Measurements from ENCODE around the gene CRYGA.
A peak's percentile ranks its signal among the peaks of the same experiment; 100 is the strongest.
"Not testable (repeated sequence)": the region's sequence is repeated elsewhere in the genome, so short reads cannot be mapped to it uniquely, and the experiment has no call there.

Gene CRYGA

DNA sequence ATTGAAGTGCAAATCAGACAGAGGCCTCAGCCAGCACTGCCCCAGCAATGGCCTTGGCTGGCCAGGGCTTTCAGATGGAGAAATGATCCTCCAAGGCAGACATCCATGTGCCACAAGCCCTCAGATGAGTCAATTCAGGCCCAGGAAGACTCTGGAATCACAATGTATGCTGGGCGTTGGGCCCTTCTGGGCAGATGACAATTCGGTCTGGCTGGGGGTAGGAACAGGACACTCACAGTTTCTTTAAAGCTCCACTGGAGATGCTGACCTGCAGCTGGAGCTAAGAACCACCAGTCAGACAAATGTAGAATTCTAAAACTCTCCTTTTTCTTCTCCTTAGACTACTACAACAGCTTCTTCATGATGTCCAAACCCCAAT lies 26.7 kb downstream of the CRYGA start:
- Histone ChIP-seq H3K27me3 (ENCODE audit: insufficient read depth, low read length) (no peaks in the 10 kb centered on the region), H3K27ac (ENCODE audit: low read depth, low read length) (no peak overlapping the region), H3K4me1 (ENCODE audit: insufficient read depth, low read length) (no peaks in the 10 kb centered on the region), H3K9me3 (ENCODE audit: insufficient read depth, low read depth, low read length) (peaks cover 5% of the 10 kb centered on the region; the same call in 1 of the 2 replicates), H3K4me3 (ENCODE audit: low read length) (no peak overlapping the region), H3K36me3 (ENCODE audit: insufficient read depth, low read length) (no peaks in the 10 kb centered on the region), H3K9ac (ENCODE audit: low read depth, low read length) (no peak overlapping the region)
- 93% methylated on average over 2 of the region's 2 CpGs for WGBS

GRCh38 chr2:208135794-208136715 lies 27.3 kb downstream of the CRYGA start:
- no peak overlapping the region for H3K9ac ChIP-seq (ENCODE audit: low read depth, low read length)
- 97% methylated on average over 11 of the region's 11 CpGs for WGBS
- H3K9me3 ChIP-seq (ENCODE audit: insufficient read depth, low read depth, low read length): peaks cover 5% of the 10 kb centered on the region; the same call in 1 of the 2 replicates
- H3K4me3 ChIP-seq (ENCODE audit: low read length): no peak overlapping the region
- H3K27me3 ChIP-seq (ENCODE audit: insufficient read depth, low read length): no peaks in the 10 kb centered on the region
- no peaks in the 10 kb centered on the region for H3K36me3 ChIP-seq (ENCODE audit: insufficient read depth, low read length)
- no peaks in the 10 kb centered on the region for H3K4me1 ChIP-seq (ENCODE audit: insufficient read depth, low read length)
- no peak overlapping the region for H3K27ac ChIP-seq (ENCODE audit: low read depth, low read length)

GRCh38 chr2:208134928-208135586 lies 28.3 kb downstream of the CRYGA start:
- 59% methylated on average over 7 of the region's 8 CpGs for WGBS
- H3K27ac ChIP-seq (ENCODE audit: low read depth, low read length): no peak overlapping the region

DNA sequence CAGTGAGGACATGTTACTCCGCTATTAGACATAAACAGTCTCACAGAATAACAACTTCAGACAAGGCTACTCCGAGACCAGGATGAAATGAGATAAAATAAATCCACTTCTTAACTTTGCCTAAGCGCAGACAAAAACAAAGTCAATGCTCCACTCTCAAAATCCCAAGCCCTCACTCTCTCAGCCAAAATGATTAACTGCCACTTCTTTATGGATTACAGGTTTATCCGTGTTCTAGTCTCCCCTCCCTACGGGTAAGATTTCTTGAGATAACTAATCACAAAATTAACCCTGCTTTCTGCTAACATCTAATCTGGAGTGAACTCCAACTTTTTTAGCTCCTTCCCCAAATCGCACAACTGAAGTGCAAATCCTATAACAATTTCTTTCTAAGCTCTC lies 32.7 kb downstream of the CRYGA start:
- Histone ChIP-seq H3K27me3 (ENCODE audit: insufficient read depth, low read length) (no peaks in the 10 kb centered on the region), H3K4me3 (ENCODE audit: low read length) (no peak overlapping the region), H3K36me3 (ENCODE audit: insufficient read depth, low read length) (no peaks in the 10 kb centered on the region), H3K9me3 (ENCODE audit: insufficient read depth, low read depth, low read length) (no peaks in the 10 kb centered on the region), H3K4me1 (ENCODE audit: insufficient read depth, low read length) (0 out of 2 replicates have a peak, but pooled peaks cover 5% of the 10 kb centered on the region), H3K27ac (ENCODE audit: low read depth, low read length) (no peak overlapping the region), H3K9ac (ENCODE audit: low read depth, low read length) (no peak overlapping the region)
- WGBS: 94% methylated on average over 6 of the region's 6 CpGs

More at GRCh38 chr2:208134928-208135586, 28.3 kb downstream of the CRYGA start:
- 0 out of 2 replicates have a peak, but pooled peaks cover 2% of the 10 kb centered on the region for H3K4me1 ChIP-seq (ENCODE audit: insufficient read depth, low read length)
- H3K4me3 ChIP-seq (ENCODE audit: low read length): no peak overlapping the region
- H3K36me3 ChIP-seq (ENCODE audit: insufficient read depth, low read length): no peaks in the 10 kb centered on the region
- H3K9me3 ChIP-seq (ENCODE audit: insufficient read depth, low read depth, low read length): peaks cover 5% of the 10 kb centered on the region; the same call in 1 of the 2 replicates
- no peak overlapping the region for H3K9ac ChIP-seq (ENCODE audit: low read depth, low read length)
- no peaks in the 10 kb centered on the region for H3K27me3 ChIP-seq (ENCODE audit: insufficient read depth, low read length)

- Histone ChIP-seq H3K36me3 (ENCODE audit: insufficient read depth, low read length) (no peaks in the 10 kb centered on the region), H3K4me1 (ENCODE audit: insufficient read depth, low read length) (0 out of 2 replicates have a peak, but pooled peaks cover 5% of the 10 kb centered on the region), H3K9ac (ENCODE audit: low read depth, low read length) (no peak within 1 kb of the TSS), H3K4me3 (ENCODE audit: low read length) (no peak within 1 kb of the TSS), H3K27me3 (ENCODE audit: insufficient read depth, low read length) (no peaks in the 10 kb centered on the region), H3K27ac (ENCODE audit: low read depth, low read length) (no peak within 1 kb of the TSS), H3K9me3 (ENCODE audit: insufficient read depth, low read depth, low read length) (no peaks in the 10 kb centered on the region)
- 90% methylated on average over 19 of the region's 19 CpGs for WGBS
Measured at GRCh38 chr2:208129744-208130711, 33.4 kb downstream of the CRYGA start, which contains the start of gene CRYGC. Gene CRYGC, minus strand, starts transcription at chr2:208129828. Its CDS starts 36 bp downstream, at chr2:208129792.

GRCh38 chr2:208128136-208128535 lies 35.3 kb downstream of the CRYGA start:
- 94% methylated on average over 12 of the region's 12 CpGs for WGBS
- no peak overlapping the region for H3K4me3 ChIP-seq (ENCODE audit: low read length)
- H3K36me3 ChIP-seq (ENCODE audit: insufficient read depth, low read length): no peaks in the 10 kb centered on the region
- no peak overlapping the region for H3K9ac ChIP-seq (ENCODE audit: low read depth, low read length)
- no peaks in the 10 kb centered on the region for H3K9me3 ChIP-seq (ENCODE audit: insufficient read depth, low read depth, low read length)
- H3K4me1 ChIP-seq (ENCODE audit: insufficient read depth, low read length): 0 out of 2 replicates have a peak, but pooled peaks cover 5% of the 10 kb centered on the region
- H3K27me3 ChIP-seq (ENCODE audit: insufficient read depth, low read length): no peaks in the 10 kb centered on the region
- no peak overlapping the region for H3K27ac ChIP-seq (ENCODE audit: low read depth, low read length)

DNA sequence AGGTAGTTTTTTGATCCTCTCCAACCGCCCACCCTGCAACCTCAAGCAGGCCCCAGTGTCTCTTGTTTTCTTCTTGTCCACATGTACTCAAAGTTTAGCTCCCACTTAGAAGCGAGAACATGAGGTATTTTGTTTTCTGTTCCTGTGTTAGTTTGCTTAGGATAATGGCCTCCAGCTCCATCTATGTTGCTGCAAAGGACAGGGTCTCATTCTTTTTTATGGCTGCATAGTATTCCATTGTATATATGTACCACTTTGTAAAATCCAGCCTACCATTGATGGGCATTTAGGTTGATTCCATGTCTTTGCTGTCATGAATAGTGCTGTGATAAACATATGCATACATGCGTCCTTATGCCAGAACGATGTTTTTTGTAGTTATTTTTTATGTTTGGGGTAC lies 36.3 kb downstream of the CRYGA start:
- H3K36me3 ChIP-seq (ENCODE audit: insufficient read depth, low read length): no peaks in the 10 kb centered on the region
- H3K27ac ChIP-seq (ENCODE audit: low read depth, low read length): no peak overlapping the region
- H3K4me3 ChIP-seq (ENCODE audit: low read length): no peak overlapping the region
- no peak overlapping the region for H3K9ac ChIP-seq (ENCODE audit: low read depth, low read length)
- H3K4me1 ChIP-seq (ENCODE audit: insufficient read depth, low read length): 0 out of 2 replicates have a peak, but pooled peaks cover 5% of the 10 kb centered on the region
- WGBS: 92% methylated on average over 4 of the region's 4 CpGs
- H3K27me3 ChIP-seq (ENCODE audit: insufficient read depth, low read length): no peaks in the 10 kb centered on the region
- H3K9me3 ChIP-seq (ENCODE audit: insufficient read depth, low read depth, low read length): no peaks in the 10 kb centered on the region

DNA sequence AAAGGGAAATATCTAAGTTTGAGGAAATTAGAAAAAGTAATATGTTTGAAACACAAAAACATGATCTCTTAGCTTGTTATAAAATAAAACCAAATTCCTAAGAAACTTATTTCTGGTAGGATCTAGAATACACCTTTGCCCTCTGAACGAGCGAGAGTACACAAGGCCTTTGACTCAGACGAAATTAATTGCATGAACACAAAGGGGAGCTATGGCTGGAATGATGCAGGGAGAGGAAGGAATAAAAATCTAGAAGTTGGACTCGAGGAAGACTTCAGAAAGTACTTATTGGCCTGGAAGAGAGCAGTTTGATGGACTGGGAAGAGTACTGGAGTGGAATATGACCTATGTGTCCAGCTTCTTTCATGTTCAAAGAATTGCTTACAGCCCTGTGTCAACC lies 38.1 kb downstream of the CRYGA start:
- Histone ChIP-seq H3K9me3 (ENCODE audit: insufficient read depth, low read depth, low read length) (no peaks in the 10 kb centered on the region), H3K4me1 (ENCODE audit: insufficient read depth, low read length) (0 out of 2 replicates have a peak, but pooled peaks cover 5% of the 10 kb centered on the region), H3K36me3 (ENCODE audit: insufficient read depth, low read length) (no peaks in the 10 kb centered on the region), H3K27ac (ENCODE audit: low read depth, low read length) (no peak overlapping the region), H3K27me3 (ENCODE audit: insufficient read depth, low read length) (no peaks in the 10 kb centered on the region), H3K9ac (ENCODE audit: low read depth, low read length) (no peak overlapping the region), H3K4me3 (ENCODE audit: low read length) (no peak overlapping the region)
- WGBS: 91% methylated on average over 4 of the region's 4 CpGs

DNA sequence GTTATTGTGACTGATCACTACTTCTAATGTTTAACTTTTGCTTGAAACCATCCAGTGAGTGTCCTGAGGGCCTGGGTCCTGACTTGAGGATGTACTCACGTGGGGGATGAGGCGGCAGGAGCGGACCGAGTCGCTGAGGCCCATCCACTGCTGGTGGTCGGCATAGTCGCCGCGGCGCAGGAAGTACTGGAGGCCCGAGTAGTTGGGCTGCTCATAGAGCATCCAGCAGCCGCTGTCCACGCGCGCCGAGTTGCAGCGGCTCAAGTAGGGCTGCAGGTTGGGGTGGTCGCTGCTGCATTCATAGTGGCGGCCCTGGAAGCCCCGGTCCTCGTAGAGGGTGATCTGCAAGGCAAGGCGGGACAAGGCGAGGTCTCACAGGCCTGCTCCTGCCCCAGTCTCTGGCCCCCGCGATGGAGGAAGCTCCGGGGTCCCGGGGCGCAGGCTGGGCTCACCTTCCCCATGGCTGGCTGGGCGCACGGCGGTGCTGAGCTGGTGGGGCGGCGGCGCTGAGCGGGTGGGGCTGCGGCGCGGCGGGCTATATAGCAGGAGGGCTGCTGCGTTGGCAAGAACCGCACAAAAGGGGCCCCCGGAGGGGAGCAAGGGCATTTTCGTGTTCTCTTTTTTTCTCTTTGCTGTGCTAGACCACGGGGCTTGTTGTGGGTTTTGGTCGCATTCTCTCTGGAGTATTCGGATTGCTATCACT lies 39.2 kb downstream of the CRYGA start, which contains the start of gene CRYGD:
CRYGD (minus strand) TSS at position 512 of the 703 bp plus-strand sequence; CDS start at position 461, 51 bp downstream.
- H3K4me1 ChIP-seq (ENCODE audit: insufficient read depth, low read length); H3K9ac ChIP-seq (ENCODE audit: low read depth, low read length); H3K27ac ChIP-seq (ENCODE audit: low read depth, low read length); H3K9me3 ChIP-seq (ENCODE audit: insufficient read depth, low read depth, low read length); H3K27me3 ChIP-seq (ENCODE audit: insufficient read depth, low read length); H3K36me3 ChIP-seq (ENCODE audit: insufficient read depth, low read length): not testable (repeated sequence)
- H3K4me3 ChIP-seq (ENCODE audit: low read length): peak within 1 kb of the TSS; percentile 37
- WGBS: 95% methylated on average over 46 of the region's 46 CpGs

DNA sequence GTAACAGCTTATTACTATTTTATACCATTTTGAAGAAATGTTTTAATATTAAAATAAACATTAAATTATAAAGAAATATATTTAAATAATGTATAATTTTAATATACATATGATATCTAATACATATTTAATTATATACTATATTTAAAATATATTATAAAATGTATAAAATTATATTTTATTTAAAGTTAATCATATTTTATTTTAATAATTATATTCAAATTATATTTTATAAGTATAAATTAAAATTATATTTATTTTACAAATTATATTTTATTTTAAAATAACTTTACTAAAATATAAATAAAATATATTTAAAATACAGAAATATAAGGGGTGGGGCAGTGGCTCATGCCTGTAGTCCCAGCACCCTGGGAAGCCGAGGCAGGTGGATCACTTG lies 41.1 kb downstream of the CRYGA start:
- Histone ChIP-seq H3K9ac (ENCODE audit: low read depth, low read length) (no peak overlapping the region), H3K27me3 (ENCODE audit: insufficient read depth, low read length) (no peaks in the 10 kb centered on the region), H3K9me3 (ENCODE audit: insufficient read depth, low read depth, low read length) (no peaks in the 10 kb centered on the region), H3K36me3 (ENCODE audit: insufficient read depth, low read length) (no peaks in the 10 kb centered on the region), H3K4me3 (ENCODE audit: low read length) (no peak overlapping the region), H3K27ac (ENCODE audit: low read depth, low read length) (no peak overlapping the region), H3K4me1 (ENCODE audit: insufficient read depth, low read length) (no peaks in the 10 kb centered on the region)
- WGBS: 92% methylated on average over 1 of the region's 1 CpG
